HG02870 (cell line): ENCODE data around the gene TUNAR.

ENCODE experiments used
- ATAC-seq: cut with Tn5 transposase; IDR thresholded peaks from one replicate; pipeline ENCODE4 v1.9.1; 2021; ENCODE audit warnings: mild to moderate bottlenecking, moderate library complexity; ENCODE audit not compliant: unreplicated experiment

Gene TUNAR

GRCh38 chr14:95876761-95877538 is at the start of gene TUNAR:
Gene TUNAR (plus strand): TSS chr14:95876832.
- ATAC-seq, result no peak

DNA sequence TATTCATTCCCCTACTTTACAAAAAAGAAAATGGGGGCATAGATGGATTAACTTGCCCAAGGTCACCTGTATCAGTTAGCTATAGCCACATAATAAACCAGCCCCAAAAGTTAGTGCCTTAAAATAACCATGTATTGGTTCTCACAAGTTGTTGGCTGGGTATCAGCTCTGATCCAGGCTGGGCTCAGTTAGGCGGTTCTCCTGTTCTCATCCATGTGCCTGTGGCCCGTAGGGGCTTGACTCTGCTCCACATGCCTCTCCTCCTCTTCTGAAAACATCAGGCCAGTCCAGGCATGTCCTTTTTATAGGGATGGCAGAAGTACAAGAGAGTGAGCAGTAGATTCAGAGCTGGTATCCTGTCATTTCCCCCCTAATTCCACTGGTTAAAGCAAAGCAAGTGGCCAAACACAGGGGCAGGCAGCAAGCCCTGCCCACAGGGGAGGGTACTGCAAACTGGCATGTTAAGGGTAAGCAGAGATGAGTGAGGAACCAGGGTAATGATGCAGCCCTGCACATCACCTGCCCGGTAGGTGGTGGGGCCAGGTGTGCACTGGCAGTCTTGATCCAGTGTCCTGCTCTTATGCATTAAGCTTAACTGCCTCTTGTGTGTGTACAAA is 47.9 kb upstream of the TUNAR start:
- no peak for ATAC-seq

- ATAC-seq, result no peak
Observed at GRCh38 chr14:95829321-95829720, 47.3 kb upstream of the TUNAR start.

DNA sequence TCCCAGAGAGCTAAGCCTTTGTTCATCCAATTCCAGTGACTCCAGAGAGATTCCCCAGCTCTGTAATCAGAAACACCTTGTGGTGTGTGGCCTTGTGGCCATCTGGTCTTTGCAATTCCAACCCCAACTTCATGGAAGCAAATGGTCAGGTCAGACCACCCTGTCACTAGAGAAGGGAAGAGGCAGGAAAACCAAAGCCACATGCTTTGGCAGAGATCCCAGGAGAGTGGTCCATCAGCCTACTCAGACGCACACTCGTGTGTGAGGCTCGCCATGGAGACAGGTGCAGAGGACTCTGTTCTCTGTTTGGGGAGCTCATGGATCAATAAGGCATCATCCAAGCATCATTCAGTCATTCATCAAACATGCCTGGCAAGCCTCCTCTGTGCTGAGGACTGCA is 46.2 kb upstream of the TUNAR start:
- ATAC-seq, result no peak

GRCh38 chr14:95831041-95831440 is 45.6 kb upstream of the TUNAR start:
- no peak for ATAC-seq

DNA sequence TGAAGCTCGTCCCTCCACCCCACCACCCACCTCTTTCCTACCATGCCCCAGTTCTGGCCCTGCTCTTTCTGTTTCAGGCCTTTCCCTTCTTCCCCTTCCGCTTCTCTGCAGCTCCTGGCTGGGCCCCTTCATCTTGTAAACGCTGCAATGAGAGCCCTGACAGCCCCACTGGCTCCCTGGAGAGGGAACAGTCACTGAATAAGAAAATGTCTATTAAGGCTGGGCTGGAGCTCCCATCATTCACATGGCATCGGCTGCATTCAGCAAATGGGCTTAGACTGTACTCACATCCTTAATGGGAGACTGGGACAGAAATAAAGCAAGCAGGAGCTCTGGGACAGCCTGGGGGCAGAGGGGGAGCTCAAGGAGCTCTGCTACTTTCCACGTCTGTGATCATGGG is 45.2 kb upstream of the TUNAR start:
- ATAC-seq, result no peak

DNA sequence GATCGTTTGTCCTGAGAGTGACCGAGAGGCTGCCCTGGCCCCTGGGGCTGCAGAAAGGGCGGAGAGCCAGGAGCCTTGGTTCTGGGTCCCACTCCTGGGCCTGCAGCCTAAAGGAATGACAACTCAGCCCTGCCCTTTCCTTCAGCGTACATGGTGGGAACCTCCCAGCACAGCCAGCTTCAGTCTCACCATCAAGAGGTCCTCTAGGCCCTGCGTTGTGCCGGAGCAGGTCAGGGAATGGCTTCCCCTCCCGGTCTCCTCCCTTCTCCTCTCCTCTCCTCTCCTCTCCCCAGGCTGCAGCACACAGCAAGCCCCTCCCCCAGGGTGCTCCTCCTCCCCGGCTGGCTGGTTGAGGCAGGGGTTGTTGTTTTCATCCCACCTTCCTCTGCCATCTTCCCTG is 44.6 kb upstream of the TUNAR start:
- ATAC-seq, result no peak

DNA sequence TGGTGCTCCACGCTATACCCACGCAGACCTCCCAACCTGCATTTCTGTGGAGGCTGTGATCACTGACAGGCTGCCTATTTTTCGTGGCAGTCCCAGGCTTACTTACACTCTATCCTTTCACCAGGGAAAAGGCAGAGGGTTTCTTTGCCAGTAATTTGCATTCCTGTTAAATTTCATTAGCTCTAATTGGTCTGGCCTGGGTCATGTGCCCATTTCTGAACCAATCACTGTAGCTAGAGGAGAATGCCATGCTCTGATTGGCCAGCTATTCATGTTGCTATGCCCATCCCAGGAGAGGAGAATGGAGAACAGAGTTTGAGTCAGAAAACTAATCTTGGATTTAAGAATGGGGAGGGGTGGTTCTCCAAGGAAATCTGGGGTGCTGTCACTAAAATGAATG is 43.2 kb upstream of the TUNAR start:
- ATAC-seq, result no peak

GRCh38 chr14:95834496-95834895 is 42.1 kb upstream of the TUNAR start:
- no peak for ATAC-seq

GRCh38 chr14:95835121-95835730 is 41.4 kb upstream of the TUNAR start:
- no peak for ATAC-seq

- ATAC-seq, result no peak
Observed at GRCh38 chr14:95838862-95839261, 37.8 kb upstream of the TUNAR start.

GRCh38 chr14:95840094-95840700 is 36.4 kb upstream of the TUNAR start:
- ATAC-seq, result no peak

DNA sequence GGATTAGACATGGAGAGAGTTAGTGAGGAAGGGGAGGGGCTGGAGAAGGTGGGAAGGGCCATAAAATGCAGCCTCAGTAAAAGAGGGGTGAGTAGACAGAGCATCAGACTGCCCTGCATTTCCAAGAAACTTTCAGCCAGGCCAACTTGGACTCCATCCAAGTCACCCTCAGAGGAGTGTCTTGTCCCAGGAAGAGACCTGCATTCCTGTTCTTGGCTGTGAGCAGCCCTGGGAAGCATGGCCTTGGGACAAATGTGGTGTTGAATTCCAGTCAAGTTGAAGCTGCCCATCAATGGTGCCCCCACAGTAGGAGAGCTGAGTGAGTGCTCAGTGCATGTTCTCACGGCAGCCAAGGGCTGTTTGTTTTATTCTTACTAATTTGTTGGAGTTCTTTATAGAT is 35.0 kb upstream of the TUNAR start:
- ATAC-seq, result no peak

GRCh38 chr14:95849761-95850160 is 26.9 kb upstream of the TUNAR start:
- no peak for ATAC-seq

DNA sequence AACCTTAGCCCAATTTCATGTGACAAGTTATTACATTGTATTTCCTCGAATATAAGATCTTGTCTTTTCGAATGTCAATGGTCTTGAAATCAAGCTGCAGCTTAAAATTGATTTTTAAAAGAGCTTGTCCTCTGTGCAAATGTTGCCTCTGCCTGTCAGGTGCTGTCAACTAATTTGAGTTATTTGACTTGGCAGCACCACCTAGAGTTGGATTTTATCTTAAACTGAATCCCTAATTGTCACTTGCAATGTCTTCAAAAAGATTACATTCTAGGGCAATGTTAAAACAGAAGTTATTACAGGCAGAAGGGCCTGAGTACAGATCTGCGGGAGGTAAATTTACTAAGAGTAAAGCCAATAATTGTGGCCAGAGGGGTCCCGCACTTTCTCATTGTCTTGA is 26.2 kb upstream of the TUNAR start:
- no peak for ATAC-seq

DNA sequence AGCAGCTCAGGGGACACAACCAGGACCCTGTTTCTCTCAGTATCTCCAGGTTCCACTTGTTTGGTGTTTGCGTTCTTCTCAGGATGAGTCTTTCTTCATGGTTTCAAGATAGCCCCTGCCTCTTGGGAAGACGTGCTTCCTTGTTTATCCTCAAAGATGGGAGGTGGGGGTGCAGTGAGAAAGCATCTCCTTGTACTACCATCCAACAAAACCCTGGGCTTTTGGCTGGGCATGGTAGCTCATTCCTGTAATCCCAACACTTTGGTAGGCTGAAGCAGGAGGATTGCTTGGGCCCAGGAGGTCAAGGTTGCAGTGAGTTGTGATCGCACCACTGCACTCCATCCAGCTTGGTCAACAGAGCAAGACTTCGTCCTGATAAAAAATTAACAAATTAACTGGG is 21.0 kb upstream of the TUNAR start:
- ATAC-seq, result no peak

DNA sequence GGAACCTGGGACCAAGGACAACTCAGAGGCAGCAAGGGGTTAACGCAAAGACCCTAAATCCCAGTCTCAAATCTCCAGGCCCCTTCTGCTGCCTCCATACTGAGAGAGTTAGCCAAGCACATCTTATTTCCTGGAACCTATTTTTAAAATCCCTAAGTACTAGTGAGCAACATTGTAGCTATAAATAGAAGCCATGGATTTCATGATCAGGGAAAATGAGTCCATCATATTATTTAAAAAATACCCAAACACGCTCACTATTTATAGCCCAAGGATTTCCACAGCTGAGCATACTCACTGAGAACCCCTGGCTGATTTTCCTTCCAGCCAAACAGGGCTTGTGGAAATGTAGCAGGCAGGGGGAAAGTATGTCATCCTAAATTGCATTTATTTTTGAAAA is 19.4 kb upstream of the TUNAR start:
- no peak for ATAC-seq

DNA sequence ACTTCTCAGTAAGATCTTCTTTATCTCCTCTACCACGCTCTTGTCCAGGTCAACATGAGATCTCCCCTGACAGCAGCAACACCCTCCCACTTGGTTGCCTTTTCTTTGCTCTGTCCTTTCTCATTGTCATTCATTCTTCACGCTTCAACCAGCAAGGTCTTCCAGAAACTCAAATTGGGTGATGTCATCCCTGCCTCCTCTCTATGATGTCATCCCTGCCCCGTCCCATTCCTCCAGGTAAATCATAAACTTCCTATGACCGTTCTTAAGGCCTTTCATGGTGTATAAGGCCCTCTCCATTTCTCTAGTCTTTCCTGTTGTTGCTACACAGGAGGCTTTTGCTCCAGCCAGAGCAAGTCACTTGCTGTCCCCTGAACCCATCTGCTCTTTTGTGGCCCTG is 17.7 kb upstream of the TUNAR start:
- ATAC-seq, result no peak

DNA sequence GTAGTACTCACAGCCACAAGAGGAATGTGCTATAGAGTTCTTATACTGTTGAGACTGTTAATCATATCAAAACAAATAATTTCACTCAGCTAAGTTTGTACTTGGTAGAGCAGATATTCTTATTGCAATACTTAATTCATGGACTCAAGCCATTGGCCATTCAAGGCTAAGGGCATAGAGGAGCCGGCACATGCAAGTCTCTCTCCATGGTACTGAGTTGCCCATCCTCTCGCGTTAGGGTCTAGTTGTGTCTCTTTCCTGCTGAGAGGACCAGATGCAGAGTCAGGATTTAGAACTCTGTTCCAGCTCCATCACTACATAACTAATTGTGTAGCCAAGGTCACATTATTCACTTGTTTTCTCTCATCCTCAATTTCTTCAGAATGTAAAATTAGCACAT is 14.4 kb upstream of the TUNAR start:
- ATAC-seq, result no peak

GRCh38 chr14:95863295-95863694 is 13.3 kb upstream of the TUNAR start:
- no peak for ATAC-seq

GRCh38 chr14:95869776-95870175 is 6.9 kb upstream of the TUNAR start:
- no peak for ATAC-seq

DNA sequence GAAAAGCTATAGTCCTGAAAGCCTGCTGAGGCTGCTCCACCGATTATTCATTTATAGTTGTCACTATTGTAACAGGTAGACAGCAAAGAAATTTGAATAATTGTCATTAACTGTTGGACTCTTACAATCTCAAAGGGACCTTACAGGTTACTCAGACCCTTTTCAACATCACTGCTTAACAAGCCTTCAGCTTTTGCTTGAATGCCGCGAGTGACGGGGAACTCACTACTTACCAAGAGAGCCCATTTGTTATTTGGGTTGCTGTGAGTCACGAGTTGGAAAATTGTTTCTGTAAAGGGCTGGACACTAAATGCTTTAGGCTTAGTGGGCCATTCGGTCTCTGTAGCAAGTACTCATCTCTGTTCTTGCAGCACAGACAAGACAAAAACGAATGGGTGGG is 5.9 kb upstream of the TUNAR start:
- no peak for ATAC-seq
